ENCODE measurements around the gene PGM5.
"Not testable (repeated sequence)": the region's sequence is repeated elsewhere in the genome, so short reads cannot be mapped to it uniquely, and the experiment has no call there.

PGM5 gene

GRCh38 chr9:68356380-68357118 lies at the start of gene PGM5:
TSS of gene PGM5 (plus strand) at chr9:68356611. CDS start at chr9:68357128, 517 bp downstream.
- not testable (repeated sequence) for FAIRE-seq

DNA sequence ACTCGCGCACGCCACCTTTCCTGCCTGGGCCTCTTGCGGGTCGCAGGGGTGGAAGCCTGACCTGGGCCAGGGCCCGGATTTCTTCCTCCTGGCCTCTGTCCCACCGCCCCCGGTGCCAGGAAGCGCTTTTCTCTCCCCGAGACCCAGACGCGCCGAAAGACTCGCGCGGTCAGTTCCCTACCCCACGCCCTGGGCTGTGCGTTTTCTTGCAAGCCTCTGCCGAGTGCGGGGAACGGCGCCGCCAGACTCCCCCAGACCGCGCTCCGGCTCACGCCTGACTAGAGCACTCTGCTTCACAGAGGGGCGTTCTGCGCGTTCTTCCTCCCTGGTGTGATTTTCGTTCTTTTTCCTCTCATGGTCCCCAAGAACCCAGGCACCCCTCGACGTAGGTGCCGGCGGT lies 49.3 kb upstream of the PGM5 start:
- not testable (repeated sequence) for FAIRE-seq

- not testable (repeated sequence) for FAIRE-seq
Measured at GRCh38 chr9:68307654-68308053, 48.8 kb upstream of the PGM5 start.

DNA sequence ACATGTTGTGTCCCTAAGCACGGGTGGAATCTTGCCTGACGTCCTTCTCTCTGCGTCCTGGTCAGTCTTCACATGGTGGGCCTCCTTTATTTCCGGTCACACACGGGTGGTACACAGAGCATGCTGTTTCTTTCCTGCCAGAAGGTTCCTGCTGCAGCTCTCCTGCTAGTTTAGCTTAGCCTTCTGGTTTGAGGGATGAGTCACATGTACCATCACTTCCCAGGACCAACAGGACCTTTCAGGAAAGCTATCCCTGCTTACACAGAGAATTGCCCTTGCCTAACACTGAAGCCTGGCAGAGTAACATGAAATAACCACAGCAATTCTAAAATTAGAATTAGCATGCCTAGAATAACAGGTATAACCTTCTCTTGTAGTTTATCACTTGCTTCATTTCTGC lies 45.2 kb upstream of the PGM5 start:
- FAIRE-seq: not testable (repeated sequence)

DNA sequence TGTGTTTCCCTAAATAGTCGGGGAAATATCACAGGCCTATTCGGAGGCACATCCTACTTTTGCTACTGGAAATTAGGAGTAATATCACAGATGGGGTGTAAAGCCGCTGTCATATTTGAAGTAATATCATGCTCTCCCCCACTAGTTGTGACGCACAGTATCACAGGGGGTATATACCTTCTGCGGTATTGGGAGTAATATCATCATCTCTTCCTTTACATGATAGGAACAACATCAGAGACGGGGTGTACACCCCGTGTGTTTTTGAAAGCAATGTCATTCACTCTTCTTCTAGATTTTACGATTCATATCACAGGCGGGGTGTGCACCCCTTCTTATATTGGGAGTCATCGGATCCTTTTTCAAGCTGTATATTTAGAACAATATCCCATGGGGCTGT lies 38.2 kb upstream of the PGM5 start:
- not testable (repeated sequence) for FAIRE-seq

DNA sequence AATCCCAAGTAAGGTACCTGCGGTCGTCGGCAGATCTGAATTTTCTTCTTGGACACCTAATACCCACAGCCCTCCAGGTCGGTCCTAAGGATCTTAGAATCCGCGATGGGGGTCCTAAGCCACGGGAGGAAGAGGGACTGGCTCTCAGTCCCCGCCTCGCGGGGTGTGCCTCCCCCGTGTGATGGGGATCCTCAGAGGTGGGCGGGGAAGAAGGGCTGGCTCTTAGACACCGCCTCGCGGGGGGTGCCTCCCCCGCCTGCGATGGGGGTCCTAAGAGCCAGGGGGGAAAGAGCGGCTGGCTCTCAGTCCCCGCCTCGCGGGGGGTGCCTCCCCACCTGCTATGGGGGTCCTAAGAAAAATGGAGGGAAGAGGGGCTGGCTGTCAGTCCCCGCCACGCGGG lies 32.7 kb upstream of the PGM5 start:
- not testable (repeated sequence) for FAIRE-seq

GRCh38 chr9:68324518-68324917 lies 31.9 kb upstream of the PGM5 start:
- FAIRE-seq: not testable (repeated sequence)

GRCh38 chr9:68329106-68329505 lies 27.3 kb upstream of the PGM5 start:
- not testable (repeated sequence) for FAIRE-seq

DNA sequence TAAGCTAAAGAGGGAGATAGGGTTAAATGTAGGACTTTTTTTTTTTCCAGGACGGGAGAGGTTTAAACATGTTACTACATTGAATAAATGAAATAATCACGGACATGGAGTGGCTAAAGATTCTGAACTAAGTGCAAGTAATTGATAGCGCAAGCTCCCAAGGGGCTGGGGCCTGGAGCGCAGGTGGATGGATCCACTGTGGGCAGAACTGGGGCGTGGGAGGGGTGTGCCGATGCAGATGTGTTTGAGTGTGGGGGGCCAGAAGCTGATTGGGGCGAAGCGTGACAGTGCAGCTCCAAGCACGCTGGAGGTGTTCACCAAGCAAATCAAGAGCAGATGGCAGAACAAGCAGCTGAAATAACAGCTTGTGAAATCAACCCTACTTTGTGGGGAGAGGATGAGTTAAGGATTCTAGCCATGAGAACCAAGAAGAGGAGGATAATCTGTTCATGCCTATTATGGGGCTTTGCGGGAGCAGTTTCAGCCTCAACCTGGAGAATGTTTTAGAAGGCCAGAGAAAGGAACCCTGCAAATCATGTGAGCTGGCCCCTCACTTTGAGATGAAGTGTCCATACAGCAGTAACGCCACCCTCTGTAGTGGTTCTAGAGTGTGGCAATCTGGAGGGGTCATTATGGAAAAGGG lies 25.8 kb upstream of the PGM5 start:
- not testable (repeated sequence) for FAIRE-seq

DNA sequence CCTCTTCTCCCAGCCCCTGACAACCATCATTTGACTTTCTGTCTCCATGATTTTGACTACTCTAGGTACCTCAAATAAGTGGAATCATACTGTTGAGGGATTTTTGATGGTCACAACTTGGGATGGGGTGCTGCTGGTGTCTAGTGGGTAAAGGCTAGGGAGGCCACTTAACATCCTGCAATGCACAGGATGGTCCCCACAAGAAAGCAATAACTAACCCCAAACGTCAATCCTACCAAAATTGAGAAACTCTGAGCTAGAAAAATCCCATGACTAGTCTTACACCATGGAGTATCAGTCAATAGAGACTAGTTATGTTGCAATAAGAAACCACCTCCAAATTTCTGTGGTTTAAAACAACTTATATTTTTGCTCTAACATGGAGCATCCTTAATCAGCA lies 24.3 kb upstream of the PGM5 start:
- FAIRE-seq: not testable (repeated sequence)

GRCh38 chr9:68335935-68336334 lies 20.5 kb upstream of the PGM5 start:
- not testable (repeated sequence) for FAIRE-seq

GRCh38 chr9:68336639-68337339 lies 19.6 kb upstream of the PGM5 start:
- not testable (repeated sequence) for FAIRE-seq

- FAIRE-seq: not testable (repeated sequence)
Measured at GRCh38 chr9:68338000-68338399, 18.4 kb upstream of the PGM5 start.

GRCh38 chr9:68342265-68343025 lies 14.0 kb upstream of the PGM5 start:
- FAIRE-seq: not testable (repeated sequence)

- FAIRE-seq: not testable (repeated sequence)
Measured at GRCh38 chr9:68343242-68343641, 13.2 kb upstream of the PGM5 start.

- not testable (repeated sequence) for FAIRE-seq
Measured at GRCh38 chr9:68343992-68344391, 12.4 kb upstream of the PGM5 start.

DNA sequence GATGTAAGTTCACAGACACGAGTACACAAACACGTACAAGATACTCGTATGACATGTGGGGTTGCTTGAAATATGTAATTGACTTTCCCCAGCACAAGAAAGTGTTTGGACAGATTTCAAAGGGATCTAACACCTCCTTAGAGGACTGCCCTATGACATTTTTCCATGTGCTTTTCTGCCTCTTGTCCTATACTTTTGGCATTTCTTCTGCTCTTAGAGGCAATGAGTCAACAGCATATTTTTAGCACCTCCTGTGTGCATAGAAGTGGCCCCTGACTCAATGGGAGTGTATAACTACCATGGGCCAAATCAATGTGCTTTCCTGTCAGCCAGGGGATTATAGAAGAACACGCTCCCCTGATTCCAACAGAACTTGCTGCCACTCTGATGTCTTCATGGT lies 4.7 kb upstream of the PGM5 start:
- FAIRE-seq: not testable (repeated sequence)

DNA sequence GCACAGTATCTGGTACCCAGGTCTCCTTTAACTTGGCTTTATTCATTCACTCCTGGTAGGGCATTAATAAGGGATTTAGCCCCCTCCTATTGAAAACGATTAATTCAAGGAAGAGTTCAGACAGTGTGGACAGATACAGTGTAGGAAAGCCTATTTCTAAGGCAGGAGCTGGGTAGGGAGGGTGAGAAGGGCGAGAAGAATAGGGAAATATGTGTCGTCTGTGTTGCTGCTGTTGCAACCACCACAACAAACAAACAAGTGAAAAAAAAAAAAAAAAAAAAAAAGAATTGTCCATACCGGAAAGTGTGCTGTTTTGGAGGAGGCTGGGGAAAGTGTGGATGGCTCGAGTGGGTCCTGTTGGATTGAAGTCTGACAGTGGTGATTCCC lies 425 bp upstream of the PGM5 start:
- not testable (repeated sequence) for FAIRE-seq

DNA sequence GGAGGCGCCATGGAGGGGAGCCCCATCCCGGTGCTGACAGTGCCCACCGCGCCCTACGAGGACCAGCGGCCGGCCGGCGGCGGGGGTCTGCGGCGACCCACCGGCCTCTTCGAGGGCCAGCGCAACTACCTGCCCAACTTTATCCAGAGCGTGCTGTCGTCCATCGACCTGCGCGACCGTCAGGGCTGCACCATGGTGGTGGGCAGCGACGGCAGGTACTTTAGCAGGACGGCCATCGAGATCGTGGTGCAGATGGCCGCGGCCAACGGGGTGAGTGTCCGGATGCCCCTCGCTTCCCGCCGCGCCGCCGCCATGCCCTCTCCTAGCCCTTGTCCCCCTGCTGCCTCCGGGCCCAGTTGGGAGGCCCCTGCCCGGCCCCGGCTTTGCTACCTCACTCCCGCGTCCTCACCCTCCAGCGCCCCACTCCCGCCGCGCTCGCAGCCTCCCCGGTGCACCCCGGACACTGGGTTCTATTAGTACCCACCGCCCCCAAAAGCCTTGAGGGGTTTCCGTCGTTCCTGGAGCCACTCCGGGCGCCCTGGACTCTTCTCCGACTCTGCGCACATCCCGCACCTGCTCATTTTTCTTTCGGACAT lies 806 bp downstream of the PGM5 start:
- FAIRE-seq: not testable (repeated sequence)

- not testable (repeated sequence) for FAIRE-seq
Measured at GRCh38 chr9:68366933-68367547, 10.6 kb downstream of the PGM5 start.

- FAIRE-seq: not testable (repeated sequence)
Measured at GRCh38 chr9:68375789-68376188, 19.4 kb downstream of the PGM5 start.

DNA sequence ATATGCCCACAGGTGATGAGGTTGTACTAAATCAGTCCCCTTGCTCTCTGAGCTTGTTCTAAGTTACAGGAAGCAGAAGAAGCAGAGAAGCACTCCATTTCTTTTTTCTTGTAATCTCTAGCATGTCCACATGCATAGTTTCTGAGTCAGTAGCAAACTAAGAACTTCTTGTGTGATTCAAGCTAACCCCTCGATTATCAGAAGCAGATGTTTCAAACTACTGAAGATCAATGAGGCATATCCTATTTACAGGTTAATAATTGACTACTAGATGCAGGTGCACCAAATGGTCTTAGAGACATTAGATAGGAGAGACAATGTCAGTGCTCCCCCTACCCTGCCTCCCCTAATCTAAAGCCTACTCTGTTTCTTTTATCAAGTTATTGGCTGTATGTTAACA lies 21.3 kb downstream of the PGM5 start:
- not testable (repeated sequence) for FAIRE-seq
